ENCODE measurements around the gene P2RY13. TPM values are rescaled to one million over a fixed set of nuclear protein-coding genes. Genes with fewer than 3 reads are reported as not detected.

P2RY13 gene
- total RNA-seq, 1 experiment from 2014 or later, result not detected

- H3K27ac ChIP-seq (ENCODE audit: insufficient read length, low read depth, low read length), result no peak overlapping the region
- H4K91ac ChIP-seq (ENCODE audit: insufficient read length, low read depth, low read length), result no peak overlapping the region
- H3K79me2 ChIP-seq (ENCODE audit: insufficient read depth, low read length), result no peaks in the 10 kb centered on the region
- H3K4me2 ChIP-seq (ENCODE audit: insufficient read depth, insufficient read length, low read length), result no peak overlapping the region
- H3T11ph ChIP-seq (ENCODE audit: low read length), result no peak overlapping the region
- WGBS (ENCODE audit: extremely low coverage, insufficient read length, low lambda C conversion rate), result no CpG with 5 or more reads among the region's 7 CpGs
- Mint-ChIP-seq H3K4me3 (peak overlapping the region in 1 of 2 experiments; percentile 28; a peak in 1 of 5 replicates), H3K27ac (peak overlapping the region; percentile 75 to 83 (median 82)), H3K36me3 (ENCODE audit: insufficient read depth in 1 of 3, low read depth in 3 of 3) (no peaks in the 10 kb centered on the region), H3K4me1 (peaks cover 37 to 44% of the 10 kb centered on the region in 2 experiments), H3K27me3 (ENCODE audit: low read depth) (no peaks in the 10 kb centered on the region), H3K9me3 (no peaks in the 10 kb centered on the region)
- H3K4ac ChIP-seq (ENCODE audit: low read depth, low read length), result no peak overlapping the region
- no peak overlapping the region for H2BK20ac ChIP-seq (ENCODE audit: low read depth, low read length, poor library complexity, severe bottlenecking)
- no peak overlapping the region for H2BK5ac ChIP-seq (ENCODE audit: insufficient read length, low read length)
- H3K9me3 ChIP-seq (ENCODE audit: control insufficient read depth, low read depth, low read length), result no peaks in the 10 kb centered on the region
- no peak overlapping the region for H2BK15ac ChIP-seq (ENCODE audit: low read depth, low read length)
- DNase-seq, result peak; percentile 86
- no peak overlapping the region for H4K8ac ChIP-seq (replicated peaks; ENCODE audit: insufficient read length, low read depth, low read length)
- peak overlapping the region; percentile 74; the same call in 1 of the 2 replicates for H3K14ac ChIP-seq (ENCODE audit: insufficient read depth, low read length)
- H2AK5ac ChIP-seq (ENCODE audit: insufficient read length, low read length), result no peak overlapping the region
- no peak overlapping the region for H2BK120ac ChIP-seq (ENCODE audit: low read depth, low read length, poor library complexity, severe bottlenecking)
- no peak overlapping the region for H2BK12ac ChIP-seq (ENCODE audit: insufficient read length, low read depth, low read length)
- H3K23me2 ChIP-seq (ENCODE audit: insufficient read length, low read depth, low read length, poor library complexity, severe bottlenecking), result no peaks in the 10 kb centered on the region
- peaks cover 12% of the 10 kb centered on the region; the same call in 1 of the 2 replicates for H3K4me1 ChIP-seq (ENCODE audit: insufficient read depth, low read length)
- no peaks in the 10 kb centered on the region for H4K20me1 ChIP-seq (ENCODE audit: control insufficient read depth, insufficient read depth, insufficient read length)
- H3K9ac ChIP-seq (ENCODE audit: extremely low read depth, insufficient read length, low read length), result no peak overlapping the region
- no peaks in the 10 kb centered on the region for H3K79me1 ChIP-seq (ENCODE audit: insufficient read depth, low read depth, low read length, poor library complexity, severe bottlenecking)
- H4K5ac ChIP-seq (ENCODE audit: insufficient read length, low read depth, low read length), result no peak overlapping the region
- H2AFZ ChIP-seq (ENCODE audit: low read length), result no peak overlapping the region
- H3K23ac ChIP-seq (ENCODE audit: insufficient read length, low read depth, low read length), result no peak overlapping the region
- H3K18ac ChIP-seq (ENCODE audit: insufficient read length, low read depth, low read length), result peak overlapping the region; percentile 15
- no peaks in the 10 kb centered on the region for H3K27me3 ChIP-seq (ENCODE audit: insufficient read depth, low read length)
- no peak; the same call in 2 of the 3 replicates for TF ChIP-seq CTCF (conservative IDR thresholded peaks at IDR 0.05)
- H3K56ac ChIP-seq (ENCODE audit: insufficient read length, low read depth, low read length), result no peak overlapping the region
Measured at GRCh38 chr3:151305060-151305774, 24.1 kb downstream of the P2RY13 start.
